Neuronal stem cell (in vitro differentiated cells): Measurements from ENCODE around the gene PRPS2. TPM values are rescaled to one million over a fixed set of nuclear protein-coding genes. Genes with fewer than 3 reads are reported as not detected.

Experiments
- DNase-seq: peaks from one replicate; pipeline ENCODE4 v3.0.0-alpha.2; 2013; ENCODE audit warnings: low spot score
- H2AFZ ChIP-seq: one replicate; pipeline ENCODE4 v1.6.1; 2013; ENCODE audit warnings: mild to moderate bottlenecking, low read length, inconsistent platforms
- H2AK5ac ChIP-seq: 2 replicates; pipeline ENCODE4 v1.6.1; 2013; ENCODE audit warnings: low read depth, mild to moderate bottlenecking, inconsistent platforms, low read length, moderate library complexity, mixed read lengths
- H2BK120ac ChIP-seq: 2 replicates; pipeline ENCODE4 v1.6.1; 2013; ENCODE audit warnings: low read depth, mild to moderate bottlenecking, inconsistent platforms, low read length, moderate library complexity, mixed read lengths
- H2BK12ac ChIP-seq: one replicate; pipeline ENCODE4 v1.6.1; 2013; ENCODE audit warnings: low read length, inconsistent platforms
- H2BK15ac ChIP-seq: 2 replicates; pipeline ENCODE4 v1.6.1; 2013; ENCODE audit warnings: mild to moderate bottlenecking, low read length, inconsistent platforms, mixed read lengths
- H2BK5ac ChIP-seq: one replicate; pipeline ENCODE4 v1.6.1; 2013; ENCODE audit warnings: inconsistent platforms, mild to moderate bottlenecking, low read length, moderate library complexity
- H3K14ac ChIP-seq: one replicate; pipeline ENCODE4 v1.6.1; 2013; ENCODE audit warnings: low read length, inconsistent platforms
- H3K18ac ChIP-seq: 2 replicates; pipeline ENCODE4 v1.6.1; 2013; ENCODE audit warnings: low read length, inconsistent platforms
- H3K23ac ChIP-seq: 2 replicates; pipeline ENCODE4 v1.6.1; 2013; ENCODE audit warnings: low read depth, mild to moderate bottlenecking, mixed read lengths, low read length, inconsistent platforms; ENCODE audit not compliant: poor library complexity
- H3K27ac ChIP-seq: replicated peaks from 3 replicates; pipeline ENCODE4 v1.5.1; 2013; ENCODE audit warnings: low read length, inconsistent platforms
- H3K27me3 ChIP-seq, 3 experiments: 2 replicates each; pipeline ENCODE4 v1.6.1; 2013; ENCODE audit warnings: low read length in 3 of 3, mild to moderate bottlenecking in 2 of 3, inconsistent platforms in 1 of 3, low read depth in 1 of 3, mixed read lengths in 1 of 3, moderate library complexity in 1 of 3; ENCODE audit not compliant: control insufficient read depth in 3 of 3, insufficient read depth in 3 of 3
- H3K36me3 ChIP-seq, 2 donors: replicated peaks in 1 of 2; 2 replicates each; pipeline ENCODE4 v1.6.1; 2013; ENCODE audit warnings: low read length in 2 of 2; ENCODE audit not compliant: control insufficient read depth in 2 of 2, insufficient read depth in 2 of 2
- H3K4ac ChIP-seq: 2 replicates; pipeline ENCODE4 v1.6.1; 2013; ENCODE audit warnings: inconsistent platforms, mild to moderate bottlenecking, low read length, moderate library complexity
- H3K4me1 ChIP-seq, 2 donors: 1 replicate in 1 of 2; 2 replicates in 1 of 2; pipeline ENCODE4 v1.6.1; 2013; ENCODE audit warnings: low read length in 2 of 2, low read depth in 1 of 2; ENCODE audit not compliant: control insufficient read depth in 2 of 2, insufficient read depth in 1 of 2
- H3K4me2 ChIP-seq: one replicate; pipeline ENCODE4 v1.6.1; 2013; ENCODE audit warnings: mild to moderate bottlenecking, low read length, inconsistent platforms; ENCODE audit not compliant: insufficient read depth, poor library complexity, severe bottlenecking
- H3K4me3 ChIP-seq, 2 donors: 2 replicates each; pipeline ENCODE4 v1.5.1; 2013; ENCODE audit warnings: low read length in 2 of 2, mild to moderate bottlenecking in 2 of 2, inconsistent platforms in 1 of 2, moderate library complexity in 1 of 2
- H3K79me1 ChIP-seq: one replicate; pipeline ENCODE4 v1.6.1; 2013; ENCODE audit warnings: low read depth, mild to moderate bottlenecking, inconsistent platforms, low read length, moderate library complexity
- H3K9ac ChIP-seq: one replicate; pipeline ENCODE4 v1.6.1; 2013; ENCODE audit warnings: mild to moderate bottlenecking, low read depth, low read length, inconsistent platforms; ENCODE audit not compliant: poor library complexity
- H3K9me3 ChIP-seq, 2 donors: replicated peaks in 1 of 2; 2 replicates each; pipeline versions ENCODE3 to v1.6.1; 2013; ENCODE audit warnings: low read length in 2 of 2, mild to moderate bottlenecking in 2 of 2, inconsistent platforms in 1 of 2, low read depth in 1 of 2, mixed read lengths in 1 of 2, moderate library complexity in 1 of 2; ENCODE audit not compliant: control insufficient read depth in 2 of 2, insufficient read depth in 1 of 2
- H4K8ac ChIP-seq: one replicate; pipeline ENCODE4 v1.6.1; 2013; ENCODE audit warnings: low read depth, mild to moderate bottlenecking, inconsistent platforms, low read length, moderate library complexity
- H4K91ac ChIP-seq: one replicate; pipeline ENCODE4 v1.6.1; 2013; ENCODE audit warnings: low read length, low read depth, mild to moderate bottlenecking, inconsistent platforms; ENCODE audit not compliant: poor library complexity
- WGBS, 2 donors: extraction: QIAGEN DNeasy Blood & Tissue Kit; methylation state at CpG; one replicate each; pipeline ENCODE4 v1.1.7; 2013; ENCODE audit warnings: missing lambda C conversion rate in 2 of 2, mixed read lengths in 1 of 2; ENCODE audit not compliant: insufficient read length in 2 of 2, insufficient replicate concordance in 1 of 2; ENCODE audit errors: extremely low coverage in 2 of 2; 5-methylcytosine and 5-hydroxymethylcytosine counted together
- polyA plus RNA-seq, 2 experiments: library from polyadenylated mRNA; stranded (reverse); fragments of 200-250 nt; gene quantifications; one replicate each; pipeline ENCODE4 v1.2.3, GENCODE V29; 2013

The PRPS2 gene
- 9.1 TPM for polyA plus RNA-seq (2013, experiment 1 of 2)
- 9.0 TPM for polyA plus RNA-seq (2013, experiment 2 of 2)

DNA sequence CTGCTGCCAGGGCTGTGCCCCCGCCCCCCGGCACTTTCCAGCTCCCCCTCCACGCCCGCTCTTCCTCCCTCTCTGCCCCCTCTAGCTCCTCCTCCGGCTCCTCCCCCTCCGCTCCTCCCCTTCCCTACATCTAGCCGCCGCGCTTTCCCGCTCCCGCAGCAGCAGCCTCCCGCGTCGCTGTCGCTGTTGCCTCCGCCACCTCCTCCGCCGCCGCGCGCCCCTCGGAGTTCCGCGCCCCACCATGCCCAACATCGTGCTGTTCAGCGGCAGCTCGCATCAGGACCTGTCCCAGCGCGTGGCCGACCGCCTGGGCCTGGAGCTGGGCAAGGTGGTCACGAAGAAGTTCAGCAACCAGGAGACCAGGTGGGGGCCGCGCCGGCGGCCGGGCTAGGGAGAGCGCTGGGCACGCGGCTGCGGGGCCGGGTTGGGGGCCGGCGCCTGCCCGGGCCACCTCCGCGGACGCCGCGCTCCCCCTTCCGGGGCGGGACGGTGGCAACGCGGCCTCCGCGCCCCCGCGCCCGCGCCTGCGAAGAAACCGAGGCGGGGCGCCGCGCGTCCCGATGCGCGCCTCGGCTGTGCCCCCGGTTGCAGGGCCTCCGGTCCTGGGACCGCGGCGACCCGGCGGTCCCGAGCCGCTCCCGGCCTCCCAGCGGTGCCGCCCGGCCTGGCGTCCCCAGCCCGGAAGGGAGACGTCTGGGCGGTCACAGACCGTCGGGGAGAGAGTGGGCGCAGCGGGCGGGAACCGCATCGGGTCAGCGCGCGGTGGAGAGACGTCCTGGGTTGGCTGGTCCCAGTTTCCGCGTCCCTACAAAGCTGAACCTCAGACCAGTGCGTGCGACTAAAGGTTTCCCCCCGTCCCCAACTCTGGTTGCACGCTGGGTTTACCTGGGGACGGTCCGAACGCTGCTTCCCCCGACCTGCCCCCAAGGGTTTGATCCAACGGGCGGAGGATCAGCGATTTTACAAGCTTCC is at the start of gene PRPS2:
Gene PRPS2, plus strand, starts transcription at position 156 of the 972 bp plus-strand sequence. Its CDS starts 86 bp downstream, at position 242.
- peak; percentile 48 for DNase-seq
- Histone ChIP-seq H3K4me3 (peak within 1 kb of the TSS; percentile 63 to 97), H3K14ac (no peak within 1 kb of the TSS), H2BK5ac (no peak within 1 kb of the TSS), H3K4me2 (peak within 1 kb of the TSS; percentile 54), H3K9ac (peak within 1 kb of the TSS; percentile 91), H4K8ac (no peak within 1 kb of the TSS), H2BK120ac (no peak within 1 kb of the TSS), H3K36me3 (peaks cover 0 to 5% of the 10 kb centered on the region in 2 donors), H3K4me1 (no peaks in the 10 kb centered on the region), H3K79me1 (no peaks in the 10 kb centered on the region), H3K27ac (no peak within 1 kb of the TSS), H2AK5ac (no peak within 1 kb of the TSS), H2BK12ac (no peak within 1 kb of the TSS), H3K4ac (no peak within 1 kb of the TSS), H4K91ac (no peak within 1 kb of the TSS), H3K27me3 (peaks cover 0 to 13% (median 3%) of the 10 kb centered on the region in 3 experiments), H2AFZ (peak within 1 kb of the TSS; percentile 93), H3K9me3 (peaks cover 0 to 4% of the 10 kb centered on the region in 2 donors), H2BK15ac (no peak within 1 kb of the TSS), H3K23ac (no peak within 1 kb of the TSS), H3K18ac (peak within 1 kb of the TSS; percentile 90)
- WGBS, 2 donors, result no CpG with 5 or more reads among the region's 113 CpGs

DNA sequence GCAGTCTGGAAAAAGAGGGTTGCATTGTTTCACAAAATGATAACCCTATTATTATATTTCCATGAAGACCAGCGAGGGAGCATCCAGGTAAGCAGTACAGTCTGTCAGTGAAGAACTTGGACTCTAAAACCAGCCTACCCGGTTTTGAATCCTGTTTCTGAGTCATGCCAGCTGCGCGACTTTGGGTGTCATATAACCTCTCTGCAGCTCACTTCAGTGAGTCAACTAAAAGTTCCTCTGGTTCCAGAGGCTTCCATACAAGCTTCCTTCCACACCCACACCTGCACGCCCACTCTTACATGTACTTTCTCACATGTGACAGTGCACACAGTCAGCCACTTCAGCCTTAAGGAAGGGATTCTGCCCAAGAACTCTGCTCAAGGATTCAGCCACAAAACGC is 49.8 kb upstream of the PRPS2 start:
- no peak for DNase-seq
- H3K4me3 ChIP-seq, result no peak overlapping the region
- no peak overlapping the region for H2AK5ac ChIP-seq
- H3K36me3 ChIP-seq, result no peaks in the 10 kb centered on the region
- H4K91ac ChIP-seq, result no peak overlapping the region
- H3K4me2 ChIP-seq, result no peak overlapping the region
- no peak overlapping the region for H2BK12ac ChIP-seq
- H3K9me3 ChIP-seq, result no peaks in the 10 kb centered on the region
- no peak overlapping the region for H4K8ac ChIP-seq
- H3K4me1 ChIP-seq, result no peaks in the 10 kb centered on the region
- H2BK5ac ChIP-seq, result no peak overlapping the region
- peaks cover 0 to 3% (median 0%) of the 10 kb centered on the region in 3 experiments for H3K27me3 ChIP-seq
- H3K79me1 ChIP-seq, result no peaks in the 10 kb centered on the region
- H2AFZ ChIP-seq, result no peak overlapping the region
- H2BK15ac ChIP-seq, result no peak overlapping the region
- H3K9ac ChIP-seq, result no peak overlapping the region
- H2BK120ac ChIP-seq, result no peak overlapping the region
- no peak overlapping the region for H3K18ac ChIP-seq
- WGBS, 2 donors, result no CpG with 5 or more reads among the region's 6 CpGs
- H3K23ac ChIP-seq, result no peak overlapping the region
- no peak overlapping the region for H3K4ac ChIP-seq
- H3K14ac ChIP-seq, result no peak overlapping the region
- H3K27ac ChIP-seq, result no peak overlapping the region

DNA sequence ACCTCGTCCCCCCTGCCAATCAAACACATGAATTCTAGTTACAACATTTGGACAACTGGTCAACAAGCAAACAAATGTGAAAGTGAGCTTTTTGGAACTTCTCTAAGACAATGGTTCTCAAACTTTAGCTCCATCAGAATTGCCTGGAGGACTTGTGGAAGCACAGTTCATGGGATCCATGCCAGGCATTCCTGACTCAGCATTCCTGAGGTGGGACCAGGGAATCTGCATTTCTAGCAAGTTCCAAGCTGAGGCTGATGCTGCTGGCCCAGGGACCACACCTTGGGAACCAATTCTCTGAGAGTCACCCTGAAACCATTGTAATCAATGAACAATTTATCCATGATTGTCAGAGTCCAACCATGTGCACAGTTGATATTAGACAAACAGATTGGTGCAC is 43.8 kb upstream of the PRPS2 start:
- no peak overlapping the region for H3K18ac ChIP-seq
- H4K8ac ChIP-seq, result no peak overlapping the region
- H2BK12ac ChIP-seq, result no peak overlapping the region
- no peak overlapping the region for H3K14ac ChIP-seq
- no peak overlapping the region for H3K4me2 ChIP-seq
- no peak overlapping the region for H2AFZ ChIP-seq
- H3K36me3 ChIP-seq, result no peaks in the 10 kb centered on the region
- H3K4ac ChIP-seq, result no peak overlapping the region
- no peak overlapping the region for H2BK5ac ChIP-seq
- H3K23ac ChIP-seq, result no peak overlapping the region
- no peaks in the 10 kb centered on the region for H3K4me1 ChIP-seq
- H3K4me3 ChIP-seq, result no peak overlapping the region
- DNase-seq, result no peak
- no peaks in the 10 kb centered on the region for H3K79me1 ChIP-seq
- no peak overlapping the region for H2BK15ac ChIP-seq
- no peak overlapping the region for H3K9ac ChIP-seq
- H2AK5ac ChIP-seq, result no peak overlapping the region
- no peaks in the 10 kb centered on the region for H3K9me3 ChIP-seq
- no peak overlapping the region for H3K27ac ChIP-seq
- H2BK120ac ChIP-seq, result no peak overlapping the region
- WGBS, 2 donors, result no CpG with 5 or more reads among the region's 1 CpG
- H4K91ac ChIP-seq, result no peak overlapping the region
- H3K27me3 ChIP-seq, result no peaks in the 10 kb centered on the region

DNA sequence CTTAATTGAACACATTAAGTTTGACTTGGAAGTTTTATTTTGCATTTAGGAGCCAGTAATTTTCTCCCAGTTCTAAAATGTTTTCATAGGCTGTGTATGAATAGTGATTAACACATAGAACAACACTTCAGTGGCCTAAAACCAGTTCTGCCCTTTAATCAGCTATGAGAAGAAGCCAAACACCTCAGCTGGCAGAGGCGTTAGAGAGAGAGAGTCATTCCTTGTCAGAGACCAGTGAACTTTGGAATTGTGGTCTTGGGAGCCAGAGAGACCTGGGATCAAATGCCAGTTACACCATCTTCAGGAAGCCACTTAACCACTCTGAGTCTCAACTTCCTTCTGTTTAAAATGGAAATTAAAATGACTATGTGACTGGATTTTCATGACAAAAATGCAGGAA is 39.3 kb upstream of the PRPS2 start:
- no peak for DNase-seq
- H2AFZ ChIP-seq, result no peak overlapping the region
- H4K8ac ChIP-seq, result no peak overlapping the region
- no peak overlapping the region for H3K14ac ChIP-seq
- H3K4me1 ChIP-seq, result no peaks in the 10 kb centered on the region
- no peak overlapping the region for H2BK15ac ChIP-seq
- no CpG with 5 or more reads among the region's 1 CpG for WGBS, 2 donors
- no peak overlapping the region for H3K18ac ChIP-seq
- no peaks in the 10 kb centered on the region for H3K79me1 ChIP-seq
- no peaks in the 10 kb centered on the region for H3K27me3 ChIP-seq
- no peak overlapping the region for H2AK5ac ChIP-seq
- H3K27ac ChIP-seq, result no peak overlapping the region
- H3K9me3 ChIP-seq, result no peaks in the 10 kb centered on the region
- H3K36me3 ChIP-seq, result no peaks in the 10 kb centered on the region
- H4K91ac ChIP-seq, result no peak overlapping the region
- no peak overlapping the region for H3K9ac ChIP-seq
- H3K4ac ChIP-seq, result no peak overlapping the region
- H3K23ac ChIP-seq, result no peak overlapping the region
- no peak overlapping the region for H2BK5ac ChIP-seq
- no peak overlapping the region for H2BK12ac ChIP-seq
- H3K4me3 ChIP-seq, result no peak overlapping the region
- no peak overlapping the region for H2BK120ac ChIP-seq
- no peak overlapping the region for H3K4me2 ChIP-seq
